AG10803 (cell line): ENCODE data around the gene NEK3.

Experiments
- DNase-seq: peaks from one replicate; pipeline ENCODE4 v3.0.0; 2010; ENCODE audit warnings: low read depth
- H3K4me3 ChIP-seq: 2 replicates; pipeline ENCODE4 v1.5.1; 2011; ENCODE audit warnings: mild to moderate bottlenecking, low read length, control low read depth
- CTCF ChIP-seq: conservative IDR thresholded peaks from 2 replicates; pipeline ENCODE4 v1.5.1; 2011; ENCODE audit warnings: mild to moderate bottlenecking, low read length, control low read depth, inconsistent platforms

The NEK3 gene

GRCh38 chr13:52130641-52131040 is 28.8 kb downstream of the NEK3 start:
- DNase-seq: no peak
- no peak for TF ChIP-seq CTCF
- H3K4me3 ChIP-seq: no peak overlapping the region

GRCh38 chr13:52128714-52129700 is 30.4 kb downstream of the NEK3 start, which contains the start of gene NEK5:
Gene NEK5, minus strand, starts transcription at chr13:52129073. Its CDS starts 1,591 bp downstream, at chr13:52127482.
- peak; percentile 29 for DNase-seq
- TF ChIP-seq CTCF: peak; percentile 51
- peak within 1 kb of the TSS; percentile 68 for H3K4me3 ChIP-seq

GRCh38 chr13:52127783-52128702 is 31.4 kb downstream of the NEK3 start:
- TF ChIP-seq CTCF: peak; percentile 92
- H3K4me3 ChIP-seq: peak overlapping the region; percentile 68
- peak; percentile 47 for DNase-seq

GRCh38 chr13:52127378-52127777 is 32.0 kb downstream of the NEK3 start:
- no peak for DNase-seq
- TF ChIP-seq CTCF: no peak
- H3K4me3 ChIP-seq: no peak overlapping the region

GRCh38 chr13:52125547-52125946 is 33.9 kb downstream of the NEK3 start:
- no peak for DNase-seq
- TF ChIP-seq CTCF: no peak
- no peak overlapping the region for H3K4me3 ChIP-seq

GRCh38 chr13:52118595-52118994 is 40.8 kb downstream of the NEK3 start:
- DNase-seq: no peak
- no peak overlapping the region for H3K4me3 ChIP-seq
- no peak for TF ChIP-seq CTCF
